Breast epithelium (tissue), 4 donors: ENCODE results near the gene ART3. TPM values are rescaled to one million over a fixed set of nuclear protein-coding genes. Genes with fewer than 3 reads are reported as not detected.

Experiments
- DNase-seq, 2 donors: peaks; one replicate each; pipeline ENCODE4 v3.0.0-alpha.2; 2019; ENCODE audit warnings: low spot score in 2 of 2
- H3K27ac ChIP-seq, 2 donors: fragments of 200-600 bp; sonication (generic) in 1 of 2; one replicate each; pipeline ENCODE4 v1.5.1; 2016 to 2019; ENCODE audit warnings: mild to moderate bottlenecking in 1 of 2
- H3K27me3 ChIP-seq, 2 donors: fragments of 200-600 bp; sonication (generic) in 1 of 2; one replicate each; pipeline versions ENCODE4 v1.5.1 to v1.6.0; 2017 to 2019; ENCODE audit warnings: control low read depth in 1 of 2, mild to moderate bottlenecking in 1 of 2
- H3K36me3 ChIP-seq: fragments of 200-600 bp; one replicate; pipeline ENCODE4 v1.5.1; 2019
- H3K4me1 ChIP-seq, 2 donors: fragments of 200-600 bp; sonication (generic); one replicate each; pipeline ENCODE4 v1.5.1; 2016 to 2019; ENCODE audit warnings: control low read depth in 1 of 2
- H3K4me3 ChIP-seq, 3 donors: fragments of 200-600 bp; sonication (generic); 1 replicate in 2 of 3; 2 replicates in 1 of 3; pipeline ENCODE4 v1.5.1; 2016 to 2019; ENCODE audit warnings: mild to moderate bottlenecking in 3 of 3, moderate library complexity in 2 of 3
- H3K9me3 ChIP-seq, 2 donors: fragments of 200-600 bp; sonication (generic) in 1 of 2; one replicate each; pipeline ENCODE4 v1.5.1; 2016 to 2019; ENCODE audit warnings: control low read depth in 1 of 2
- CTCF ChIP-seq, 3 donors: fragments of 450-650 bp; IDR thresholded peaks; one replicate each; pipeline ENCODE4 v1.5.1; 2016 to 2017; ENCODE audit warnings: antibody characterized with exemption in 3 of 3, mild to moderate bottlenecking in 3 of 3, moderate library complexity in 3 of 3
- POLR2A ChIP-seq: fragments of 450-650 bp; IDR thresholded peaks from one replicate; pipeline ENCODE4 v1.6.1; 2016; ENCODE audit warnings: antibody characterized with exemption, mild to moderate bottlenecking, moderate library complexity
- POLR2AphosphoS5 ChIP-seq, 3 donors: sonication (generic); formaldehyde crosslinking; IDR thresholded peaks; one replicate each; pipeline ENCODE4 v1.6.1; 2017; ENCODE audit warnings: antibody characterized with exemption in 3 of 3
- intact Hi-C: fragments of 100-400 bp; cut with DNase I; formaldehyde crosslinking; loops from one replicate; pipeline ENCODE4 v1.15.1; 2023; ENCODE audit warnings: low total_unique reads
- total RNA-seq, 3 donors: library from RNA; depleted of rRNA; stranded (reverse); fragments of >200 nt; gene quantifications; one replicate each; pipeline ENCODE4 v1.1.0, GENCODE V29; 2016

ART3 gene
- total RNA-seq, 3 donors from 2014 or later, result not detected

- H3K4me3 ChIP-seq, result no peak overlapping the region
- H3K9me3 ChIP-seq, result no peaks in the 10 kb centered on the region
- H3K36me3 ChIP-seq, result no peaks in the 10 kb centered on the region
- intact Hi-C loops, result no loop called here
- H3K27ac ChIP-seq, result no peak overlapping the region
- no peak for TF ChIP-seq POLR2A
- TF ChIP-seq CTCF (IDR thresholded peaks at IDR 0.05), result no peak
- no peak for TF ChIP-seq POLR2AphosphoS5 (IDR thresholded peaks at IDR 0.05)
- no peak for DNase-seq
- H3K27me3 ChIP-seq, result no peaks in the 10 kb centered on the region
- H3K4me1 ChIP-seq, result no peaks in the 10 kb centered on the region
These were observed 19.5 kb upstream of the ART3 start for GRCh38 chr4:76055016-76055415.

GRCh38 chr4:76055421-76055820 lies 19.1 kb upstream of the ART3 start:
- Histone ChIP-seq H3K27ac (no peak overlapping the region), H3K27me3 (no peaks in the 10 kb centered on the region), H3K4me3 (no peak overlapping the region), H3K9me3 (no peaks in the 10 kb centered on the region), H3K4me1 (no peaks in the 10 kb centered on the region), H3K36me3 (no peaks in the 10 kb centered on the region)
- intact Hi-C loops, result no loop called here
- no peak for DNase-seq
- no peak for TF ChIP-seq POLR2AphosphoS5 (IDR thresholded peaks at IDR 0.05)
- TF ChIP-seq POLR2A, result no peak
- TF ChIP-seq CTCF (IDR thresholded peaks at IDR 0.05), result no peak

GRCh38 chr4:76058302-76058701 lies 16.2 kb upstream of the ART3 start:
- intact Hi-C loops, result no loop called here
- Histone ChIP-seq H3K27me3 (no peaks in the 10 kb centered on the region), H3K9me3 (no peaks in the 10 kb centered on the region), H3K4me3 (no peak overlapping the region), H3K4me1 (no peaks in the 10 kb centered on the region), H3K36me3 (no peaks in the 10 kb centered on the region), H3K27ac (no peak overlapping the region)
- DNase-seq, result no peak
- TF ChIP-seq CTCF (IDR thresholded peaks at IDR 0.05) (no peak), POLR2AphosphoS5 (IDR thresholded peaks at IDR 0.05) (no peak), POLR2A (no peak)

- Histone ChIP-seq H3K27ac (no peak overlapping the region), H3K27me3 (no peaks in the 10 kb centered on the region), H3K4me1 (no peaks in the 10 kb centered on the region)
These were observed 15.6 kb upstream of the ART3 start for GRCh38 chr4:76058888-76059426.

GRCh38 chr4:76059750-76060149 lies 14.8 kb upstream of the ART3 start:
- TF ChIP-seq POLR2A (no peak), POLR2AphosphoS5 (IDR thresholded peaks at IDR 0.05) (no peak), CTCF (IDR thresholded peaks at IDR 0.05) (no peak)
- no peaks in the 10 kb centered on the region for H3K4me1 ChIP-seq
- no peaks in the 10 kb centered on the region for H3K9me3 ChIP-seq
- H3K36me3 ChIP-seq, result no peaks in the 10 kb centered on the region
- no peaks in the 10 kb centered on the region for H3K27me3 ChIP-seq
- intact Hi-C loops, result no loop called here
- no peak overlapping the region for H3K27ac ChIP-seq
- no peak overlapping the region for H3K4me3 ChIP-seq
- DNase-seq, result no peak

More at GRCh38 chr4:76058888-76059426, 15.6 kb upstream of the ART3 start:
- intact Hi-C loops, result no loop called here
- Histone ChIP-seq H3K9me3 (no peaks in the 10 kb centered on the region), H3K4me3 (no peak overlapping the region), H3K36me3 (no peaks in the 10 kb centered on the region)
- TF ChIP-seq POLR2AphosphoS5 (IDR thresholded peaks at IDR 0.05) (no peak), CTCF (IDR thresholded peaks at IDR 0.05) (no peak), POLR2A (no peak)
- DNase-seq, result no peak
